Raji (cell line): ENCODE data around the gene LEMD3.

Source experiments
- POLR2A ChIP-seq: IDR thresholded peaks from 2 replicates; pipeline ENCODE4 v1.6.1; 2011; ENCODE audit warnings: low read depth, low read length, control low read depth; ENCODE audit not compliant: insufficient read depth

LEMD3 gene

GRCh38 chr12:65232476-65233077 is 63.2 kb downstream of the LEMD3 start:
- no peak for TF ChIP-seq POLR2A

DNA sequence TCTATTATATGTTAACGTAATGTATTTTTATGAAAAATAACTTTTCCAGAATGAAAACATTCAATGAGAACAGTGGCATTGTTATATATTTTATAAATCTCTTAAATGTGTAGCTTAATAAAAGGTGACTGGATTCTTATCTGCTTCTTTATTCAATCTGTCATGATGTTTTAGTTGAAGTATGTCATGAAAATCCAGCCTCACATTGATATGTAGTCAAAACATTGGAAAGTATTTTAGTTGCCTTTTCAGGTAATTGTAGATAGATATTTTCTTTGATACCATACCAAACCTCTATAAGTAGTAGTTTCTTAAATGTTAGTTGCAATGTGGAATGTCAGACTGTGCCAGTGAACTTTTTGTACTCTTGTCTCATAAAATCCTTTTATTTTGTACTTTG is 67.8 kb downstream of the LEMD3 start:
- TF ChIP-seq POLR2A, result no peak

DNA sequence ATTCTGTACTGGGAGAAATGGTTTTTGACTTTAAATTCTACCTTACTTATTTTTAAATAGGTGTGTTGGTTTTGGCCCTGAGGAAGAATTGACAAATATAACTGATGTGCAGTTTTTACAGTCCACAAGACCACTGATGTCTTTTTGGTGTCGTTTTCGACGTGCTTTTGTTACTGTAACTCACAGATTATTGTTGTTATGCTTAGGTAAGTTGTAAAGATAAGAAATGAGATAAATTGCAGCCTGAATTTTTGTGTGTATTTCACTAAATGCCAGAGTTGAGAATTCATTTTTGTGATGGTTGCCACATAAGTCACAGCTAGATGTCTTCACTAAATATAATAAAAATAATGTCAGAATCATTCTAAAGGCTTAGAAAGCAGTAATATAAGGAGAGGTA is 69.2 kb downstream of the LEMD3 start:
- no peak for TF ChIP-seq POLR2A

DNA sequence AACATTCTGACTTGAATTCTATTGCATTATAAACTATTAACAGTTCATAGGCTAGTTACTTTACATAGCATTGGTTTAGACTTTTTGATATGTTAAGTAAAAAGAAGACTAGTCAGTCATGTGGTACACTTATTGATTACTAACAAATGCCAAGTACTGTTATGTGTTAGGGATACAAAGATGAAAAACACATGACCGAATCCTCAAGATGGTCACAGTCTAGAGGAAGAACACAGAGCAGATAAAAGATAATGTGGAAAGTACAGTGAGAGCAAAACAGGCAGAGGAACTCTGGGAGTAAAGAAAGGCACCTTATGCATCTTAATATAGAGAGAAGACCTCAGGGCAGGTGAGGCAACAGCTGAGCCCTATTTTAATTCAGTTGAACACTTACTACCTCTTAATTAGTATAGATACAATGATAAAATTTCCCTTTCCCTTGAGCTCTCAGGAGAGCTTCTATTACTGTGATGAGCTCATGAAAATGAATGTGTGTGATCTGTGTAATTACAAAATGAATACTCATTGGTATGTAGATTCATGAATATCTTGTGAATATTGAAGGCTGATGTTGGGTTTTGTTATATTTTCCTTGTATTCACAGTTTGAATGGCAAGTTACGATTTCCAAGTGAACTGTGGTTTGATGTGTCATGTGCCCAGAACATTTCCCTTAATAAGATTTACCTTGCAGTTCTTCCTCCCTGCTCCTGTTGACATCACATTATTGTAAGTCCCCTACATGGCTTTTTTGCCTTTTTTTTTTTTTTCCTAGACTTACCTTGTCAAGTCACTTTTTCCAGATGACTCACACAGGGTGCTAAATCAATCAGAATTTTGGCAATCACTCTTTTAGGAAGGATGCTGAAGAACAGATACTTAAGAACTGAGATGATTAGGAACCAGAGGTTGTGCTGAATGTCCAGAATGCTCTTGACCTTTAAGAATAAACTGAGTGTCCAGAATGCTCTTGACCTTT is 79.6 kb downstream of the LEMD3 start:
- no peak for TF ChIP-seq POLR2A

DNA sequence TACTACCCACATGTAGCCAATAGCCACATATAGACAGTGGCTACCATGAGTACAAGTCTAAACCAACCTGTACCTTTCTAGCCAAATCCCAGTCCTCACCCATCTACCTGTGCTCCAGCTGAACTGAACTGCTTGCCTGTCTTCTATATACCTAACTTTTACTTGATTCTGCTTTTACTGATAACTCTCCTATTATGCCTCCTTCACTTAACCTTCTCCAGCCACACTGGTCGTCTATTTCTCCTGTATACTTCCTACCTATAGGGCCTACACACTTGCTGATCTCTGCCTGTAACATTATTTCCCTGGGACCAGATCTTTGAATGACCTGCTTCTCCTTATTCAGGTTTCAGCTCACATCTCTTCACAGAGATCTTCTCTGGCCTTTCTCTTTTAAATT is 83.1 kb downstream of the LEMD3 start:
- TF ChIP-seq POLR2A, result no peak

DNA sequence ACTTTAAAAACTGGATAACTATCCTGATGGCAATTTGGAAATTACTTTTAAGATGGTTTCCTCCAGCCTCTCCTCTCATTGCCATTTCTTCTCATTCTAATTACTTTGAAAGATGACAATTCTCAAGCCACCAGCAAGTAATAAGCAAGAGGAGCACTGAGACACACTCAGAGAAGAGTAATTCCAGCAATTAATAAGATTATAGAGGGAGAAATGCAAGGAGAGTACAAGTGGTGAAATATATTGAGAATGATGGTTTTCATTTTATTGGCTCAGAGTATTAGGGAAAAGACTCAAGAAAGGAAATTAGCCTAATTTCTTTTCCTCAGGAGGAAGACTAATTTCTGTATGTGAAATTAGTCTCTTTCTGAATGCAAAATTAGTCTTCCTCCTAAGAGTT is 88.6 kb downstream of the LEMD3 start:
- TF ChIP-seq POLR2A, result no peak

DNA sequence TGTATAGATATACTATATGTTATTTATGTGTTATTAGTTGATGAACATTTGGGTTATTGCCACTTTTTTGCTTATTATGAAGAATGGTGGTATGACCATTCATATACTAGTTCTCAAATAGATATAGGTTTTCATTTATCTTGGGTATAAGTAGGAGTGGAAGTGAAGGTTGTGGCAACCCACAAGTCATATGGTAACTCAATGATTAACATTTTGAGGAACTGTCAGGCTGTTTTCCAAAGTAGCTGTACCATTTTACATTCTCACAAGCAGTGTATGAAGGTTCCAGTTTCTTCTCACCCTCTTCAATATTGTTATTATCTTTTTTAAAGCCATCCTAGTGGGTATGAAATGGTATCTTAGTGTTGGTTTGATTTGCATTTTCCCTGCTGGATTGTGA is 90.1 kb downstream of the LEMD3 start:
- no peak for TF ChIP-seq POLR2A

DNA sequence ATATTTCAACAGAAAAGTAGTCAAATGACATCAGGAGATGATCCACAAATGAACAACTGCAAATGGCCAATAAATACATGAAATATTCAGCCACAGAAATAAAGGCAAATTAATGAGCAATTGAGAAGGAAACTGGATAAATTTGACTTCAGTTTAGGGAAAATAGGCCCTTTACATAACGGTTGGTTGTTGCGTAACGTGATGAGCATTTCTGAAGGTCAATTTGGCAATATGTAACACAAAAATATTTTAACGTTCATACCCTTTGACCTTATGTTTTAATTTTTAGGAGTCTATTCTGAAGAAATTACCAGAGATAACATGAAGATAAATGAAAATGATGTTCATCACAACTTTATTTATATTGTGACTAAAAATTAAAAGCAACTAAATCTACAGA is 94.4 kb downstream of the LEMD3 start:
- no peak for TF ChIP-seq POLR2A

- no peak for TF ChIP-seq POLR2A
These were observed 97.0 kb downstream of the LEMD3 start for GRCh38 chr12:65266408-65266807.

DNA sequence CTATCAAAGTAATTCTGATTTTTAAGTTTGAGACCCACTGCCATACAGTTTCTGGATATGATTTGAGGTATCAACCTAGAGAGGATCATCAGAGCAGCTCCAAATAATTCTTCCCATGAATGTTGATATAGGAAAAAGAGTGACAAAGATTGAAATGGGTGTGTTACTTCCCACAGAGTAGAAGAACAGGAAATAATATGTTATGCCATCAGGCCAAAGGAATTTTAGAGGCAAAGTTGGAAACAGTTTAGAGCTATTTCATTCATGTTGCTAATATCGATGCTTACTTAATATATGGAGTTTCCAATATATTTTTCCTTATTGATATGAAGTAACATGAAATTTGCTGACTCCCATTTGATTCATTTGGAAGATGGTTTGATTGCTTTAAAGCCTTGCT is 100.2 kb downstream of the LEMD3 start:
- no peak for TF ChIP-seq POLR2A

DNA sequence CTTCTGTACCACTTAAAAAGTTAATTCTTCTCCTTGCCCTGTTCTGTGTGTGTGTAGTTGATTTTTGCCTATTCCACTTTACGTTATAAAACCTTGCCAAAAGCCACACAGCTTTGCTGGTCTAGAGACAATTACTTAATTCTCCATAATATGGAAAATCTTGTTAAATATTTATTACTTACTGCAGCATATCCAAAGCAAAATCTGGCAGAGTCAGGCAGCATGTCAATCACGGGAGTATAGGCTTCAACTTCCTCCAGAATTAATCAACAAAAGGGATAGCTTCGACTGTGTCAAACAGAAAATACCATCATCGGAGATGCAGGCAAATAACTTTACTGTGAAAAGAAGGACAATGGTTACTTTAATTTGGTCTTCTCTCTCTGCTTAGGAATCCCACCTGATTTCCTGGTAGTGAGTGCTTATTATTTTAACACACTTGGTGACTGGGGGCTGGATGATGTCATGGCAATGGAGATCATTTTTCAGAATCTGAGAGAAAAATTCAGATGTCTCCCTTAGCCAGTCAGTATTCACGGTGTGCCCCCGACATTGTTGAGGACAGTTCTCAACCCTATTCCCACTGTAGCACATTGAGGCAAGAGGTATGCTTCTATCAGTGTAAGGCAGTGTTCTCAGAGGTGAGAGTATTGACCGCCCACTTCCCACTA is 105.4 kb downstream of the LEMD3 start:
- TF ChIP-seq POLR2A, result no peak

GRCh38 chr12:65275627-65276026 is 106.2 kb downstream of the LEMD3 start:
- TF ChIP-seq POLR2A, result no peak

DNA sequence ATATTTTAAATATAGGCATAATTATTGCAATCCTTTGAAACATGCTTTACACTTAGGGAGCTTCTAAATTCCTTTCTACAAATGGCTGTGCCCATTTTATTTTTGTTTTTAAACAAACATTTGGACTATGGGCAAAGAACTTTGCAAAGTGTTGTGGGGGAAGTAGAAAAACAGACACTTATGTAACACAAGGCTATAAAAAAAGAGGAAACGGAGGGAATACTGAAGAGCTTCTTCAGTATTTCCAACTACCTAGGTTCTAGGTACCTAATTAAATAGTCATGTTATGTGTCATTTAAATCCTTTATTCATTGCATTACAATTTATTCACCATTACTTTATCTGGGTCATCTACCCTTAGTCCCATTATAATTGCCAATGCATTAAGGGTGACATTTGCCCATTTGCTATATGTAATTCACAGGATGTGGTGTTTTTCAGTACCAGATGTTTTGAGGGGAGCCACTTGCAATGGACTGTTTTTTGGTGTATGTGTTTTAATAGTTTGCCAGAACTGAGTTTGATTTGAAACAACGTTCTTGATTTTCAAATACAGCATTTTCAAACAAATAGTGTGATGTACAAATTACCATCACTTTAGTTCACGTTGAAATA is 107.6 kb downstream of the LEMD3 start:
- no peak for TF ChIP-seq POLR2A

DNA sequence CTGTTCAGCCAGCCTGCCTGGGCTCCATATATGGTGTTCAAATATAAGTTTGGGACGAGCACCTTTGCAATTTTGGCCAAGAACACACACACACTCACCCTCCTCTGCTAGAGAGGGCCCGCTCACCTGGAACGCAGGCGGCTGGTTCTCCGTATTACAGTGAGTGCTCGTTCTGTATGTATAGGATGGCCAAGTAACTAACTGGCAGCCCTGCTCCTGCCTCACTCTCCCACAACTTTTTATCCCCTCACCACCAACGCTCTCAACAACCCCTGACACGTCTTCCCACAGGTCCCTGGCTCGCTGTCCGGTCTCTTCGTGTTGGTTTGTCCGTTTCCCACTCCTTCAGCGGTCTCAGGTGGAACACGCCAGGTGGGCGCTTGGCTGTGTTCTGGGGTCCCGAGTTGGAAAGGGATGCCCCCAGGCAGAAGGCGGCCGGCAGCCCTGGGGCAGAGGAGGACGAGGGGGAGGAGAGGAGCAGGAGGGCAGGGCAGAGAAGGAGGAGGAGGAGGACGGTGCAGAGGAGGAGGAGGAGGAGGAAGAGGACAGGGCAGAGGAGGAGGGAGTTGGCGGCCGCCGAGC is 108.7 kb downstream of the LEMD3 start:
- TF ChIP-seq POLR2A, result no peak
